G401.6 (cell line): ENCODE results near the gene CTNNBIP1.
"Not testable (repeated sequence)": the region's sequence is repeated elsewhere in the genome, so short reads cannot be mapped to it uniquely, and the experiment has no call there.

Experiments
- FAIRE-seq: peaks from 2 replicates; lab custom pipeline; 2012; peaks lifted over from hg19 to GRCh38; lab: Jason Lieb, UNC

The CTNNBIP1 gene

GRCh38 chr1:9803003-9803918, 106.8 kb downstream of the CTNNBIP1 start:
- FAIRE-seq = not testable (repeated sequence)

DNA sequence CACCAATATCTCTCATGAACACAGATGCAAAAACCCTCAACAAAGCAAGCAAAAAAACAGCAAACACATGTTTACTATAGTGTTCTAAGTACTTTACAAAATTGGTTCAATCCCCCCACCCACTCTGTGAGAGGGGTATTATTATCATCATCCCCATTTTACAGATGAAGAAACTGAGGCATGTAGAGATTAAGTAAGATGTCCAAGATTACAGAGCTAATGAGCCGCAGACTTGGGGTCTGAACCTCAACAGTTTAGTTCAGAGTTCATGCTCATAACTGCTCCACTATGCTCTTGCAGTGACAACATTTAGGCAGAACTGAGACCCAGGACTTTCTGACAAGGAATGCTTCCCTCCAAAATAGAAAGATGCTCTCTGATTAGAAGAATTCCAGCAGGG, 108.2 kb downstream of the CTNNBIP1 start:
- no peak for FAIRE-seq
